HG02610 (cell line): ENCODE results near the gene ATP2A1.
"Not testable (repeated sequence)": the region's sequence is repeated elsewhere in the genome, so short reads cannot be mapped to it uniquely, and the experiment has no call there.

Experiments
- ATAC-seq: cut with Tn5 transposase; IDR thresholded peaks from one replicate; pipeline ENCODE4 v1.9.1; 2021; ENCODE audit warnings: mild to moderate bottlenecking, moderate library complexity; ENCODE audit not compliant: unreplicated experiment

Gene ATP2A1

GRCh38 chr16:28880955-28881354, 2.7 kb downstream of the ATP2A1 start:
- no peak for ATAC-seq

GRCh38 chr16:28881565-28881964, 3.3 kb downstream of the ATP2A1 start:
- not testable (repeated sequence) for ATAC-seq

GRCh38 chr16:28882551-28883160, 4.4 kb downstream of the ATP2A1 start:
- no peak for ATAC-seq

GRCh38 chr16:28883221-28883996, 5.1 kb downstream of the ATP2A1 start:
- no peak for ATAC-seq

GRCh38 chr16:28884045-28884444, 5.8 kb downstream of the ATP2A1 start:
- ATAC-seq, result no peak

- no peak for ATAC-seq
Observed at GRCh38 chr16:28886945-28887344, 8.7 kb downstream of the ATP2A1 start.

GRCh38 chr16:28890355-28890754, 12.1 kb downstream of the ATP2A1 start:
- ATAC-seq, result not testable (repeated sequence)

GRCh38 chr16:28891964-28892890, 13.9 kb downstream of the ATP2A1 start:
- ATAC-seq, result no peak

GRCh38 chr16:28893291-28893690, 15.0 kb downstream of the ATP2A1 start:
- ATAC-seq, result no peak

GRCh38 chr16:28895609-28896008, 17.3 kb downstream of the ATP2A1 start:
- ATAC-seq, result no peak

- ATAC-seq, result no peak
Observed at GRCh38 chr16:28897826-28898225, 19.5 kb downstream of the ATP2A1 start.

- no peak for ATAC-seq
Observed at GRCh38 chr16:28898266-28898665, 20.0 kb downstream of the ATP2A1 start.

GRCh38 chr16:28898942-28899341, 20.7 kb downstream of the ATP2A1 start:
- no peak for ATAC-seq

- no peak for ATAC-seq
Observed at GRCh38 chr16:28899882-28900590, 21.7 kb downstream of the ATP2A1 start.

- no peak for ATAC-seq
Observed at GRCh38 chr16:28900601-28901000, 22.3 kb downstream of the ATP2A1 start.

GRCh38 chr16:28901862-28902261, 23.6 kb downstream of the ATP2A1 start:
- ATAC-seq, result no peak

GRCh38 chr16:28902909-28903308, 24.6 kb downstream of the ATP2A1 start:
- ATAC-seq, result no peak

GRCh38 chr16:28903344-28904042, 25.2 kb downstream of the ATP2A1 start:
- no peak for ATAC-seq

GRCh38 chr16:28904363-28904762, 26.1 kb downstream of the ATP2A1 start:
- ATAC-seq, result no peak

GRCh38 chr16:28904828-28905227, 26.5 kb downstream of the ATP2A1 start:
- ATAC-seq, result no peak
